Neural cell (in vitro differentiated cells): ENCODE results near the gene SRSF12. TPM values are rescaled to one million over a fixed set of nuclear protein-coding genes. Genes with fewer than 3 reads are reported as not detected.
A peak's percentile ranks its signal among the peaks of the same experiment; 100 is the strongest.

Experiments used
- H2AFZ ChIP-seq: fragments of 200-600, 300-800 bp; sonication (generic), shearing (Covaris generic); 2 replicates; pipeline ENCODE4 v1.6.0; 2014; ENCODE audit warnings: low read depth, mild to moderate bottlenecking, antibody characterized with exemption, low read length, moderate library complexity
- H3F3A ChIP-seq: fragments of 200-600 bp; shearing (Covaris generic); 2 replicates; pipeline ENCODE4 v1.6.1; 2016; ENCODE audit warnings: mild to moderate bottlenecking, moderate library complexity, mixed read lengths, antibody characterized with exemption, low read length; ENCODE audit not compliant: insufficient read depth, poor library complexity, severe bottlenecking
- H3K27ac ChIP-seq: fragments of 200-600, 300-800 bp; sonication (generic), shearing (Covaris generic); 2 replicates; pipeline ENCODE4 v1.5.1; 2014; ENCODE audit warnings: mild to moderate bottlenecking, low read length, moderate library complexity
- H3K27me3 ChIP-seq: fragments of 300-800, 200-600 bp; sonication (generic), shearing (Covaris generic); 2 replicates; pipeline ENCODE4 v1.6.0; 2014; ENCODE audit warnings: mild to moderate bottlenecking, low read depth, low read length, moderate library complexity; ENCODE audit not compliant: insufficient read depth
- H3K36me3 ChIP-seq: fragments of 300-800, 200-600 bp; sonication (generic), shearing (Covaris generic); 2 replicates; pipeline ENCODE4 v1.5.1; 2014; ENCODE audit warnings: mild to moderate bottlenecking, antibody characterized with exemption, low read length, moderate library complexity; ENCODE audit not compliant: insufficient read depth
- H3K4me2 ChIP-seq: fragments of 300-800, 200-600 bp; sonication (generic), shearing (Covaris generic); 2 replicates; pipeline ENCODE4 v1.6.0; 2014; ENCODE audit warnings: mild to moderate bottlenecking, low read length
- H3K4me3 ChIP-seq: fragments of 300-800, 200-600 bp; sonication (generic), shearing (Covaris generic); 2 replicates; pipeline ENCODE4 v1.5.1; 2014; ENCODE audit warnings: mild to moderate bottlenecking, low read length, moderate library complexity
- H3K79me2 ChIP-seq: fragments of 200-600 bp; shearing (Covaris generic); replicated peaks from 2 replicates; pipeline ENCODE4 v1.6.0; 2014; ENCODE audit warnings: mild to moderate bottlenecking, low read length, moderate library complexity; ENCODE audit not compliant: insufficient read depth
- H3K9ac ChIP-seq: fragments of 300-800, 200-600 bp; sonication (generic), shearing (Covaris generic); 2 replicates; pipeline ENCODE4 v1.6.1; 2016; ENCODE audit warnings: mild to moderate bottlenecking, low read length, mixed read lengths
- H3K9me2 ChIP-seq: fragments of 200-600 bp; shearing (Covaris generic); 2 replicates; pipeline ENCODE4 v1.6.1; 2016; ENCODE audit warnings: mild to moderate bottlenecking, low read length, mixed read lengths; ENCODE audit not compliant: insufficient read depth
- H3K9me3 ChIP-seq: fragments of 200-600, 300-800 bp; sonication (generic), shearing (Covaris generic); 2 replicates; pipeline ENCODE4 v1.6.1; 2016; ENCODE audit warnings: mild to moderate bottlenecking, mixed run types, low read length, moderate library complexity, mixed read lengths
- H4K20me1 ChIP-seq: fragments of 200-600 bp; shearing (Covaris generic); 2 replicates; pipeline ENCODE4 v1.6.1; 2016; ENCODE audit warnings: mild to moderate bottlenecking, mixed run types; ENCODE audit not compliant: insufficient read depth
- EP300 ChIP-seq: fragments of 450-650 bp; conservative IDR thresholded peaks from 2 replicates; pipeline ENCODE4 v1.6.1; 2014; ENCODE audit warnings: antibody characterized with exemption, mild to moderate bottlenecking, moderate library complexity; ENCODE audit not compliant: poor library complexity, severe bottlenecking
- EZH2 ChIP-seq: fragments of 200-600, 300-800 bp; shearing (Covaris generic), sonication (generic); IDR thresholded peaks from 2 replicates; pipeline ENCODE4 v1.6.1; 2014; ENCODE audit warnings: antibody characterized with exemption, low read length, borderline replicate concordance, mild to moderate bottlenecking; ENCODE audit not compliant: insufficient read depth, poor library complexity, severe bottlenecking
- MXI1 ChIP-seq: fragments of 450-650 bp; conservative IDR thresholded peaks from 2 replicates; pipeline ENCODE4 v1.6.1; 2014; ENCODE audit warnings: antibody characterized with exemption, mild to moderate bottlenecking; ENCODE audit not compliant: poor library complexity, severe bottlenecking
- POLR2AphosphoS5 ChIP-seq: IDR thresholded peaks from 2 replicates; pipeline ENCODE4 v1.6.1; 2012
- RAD21 ChIP-seq: fragments of 450-650 bp; conservative IDR thresholded peaks from 2 replicates; pipeline ENCODE4 v1.6.1; 2014; ENCODE audit warnings: antibody characterized with exemption, mild to moderate bottlenecking, moderate library complexity
- REST ChIP-seq: IDR thresholded peaks from 2 replicates; pipeline ENCODE4 v1.6.1; 2012; ENCODE audit warnings: borderline replicate concordance
- SMC3 ChIP-seq: fragments of 450-650 bp; conservative IDR thresholded peaks from 2 replicates; pipeline ENCODE4 v1.6.1; 2014; ENCODE audit warnings: antibody characterized with exemption, mild to moderate bottlenecking, moderate library complexity; ENCODE audit not compliant: poor library complexity
- TAF1 ChIP-seq: IDR thresholded peaks from 2 replicates; pipeline ENCODE4 v1.6.1; 2012; ENCODE audit warnings: low read depth
- polyA plus RNA-seq: library from polyadenylated mRNA; depleted of rRNA; stranded (reverse); fragments of >200 nt; gene quantifications from 2 replicates; pipeline ENCODE4 v1.2.3, GENCODE V29; 2014
- TF ChIP-seq, protein P1 (sequence below): fragments of 450-650 bp; IDR thresholded peaks from 2 replicates; pipeline ENCODE4 v1.5.1; 2014; ENCODE audit warnings: antibody characterized with exemption, mild to moderate bottlenecking, moderate library complexity; ENCODE audit not compliant: poor library complexity, severe bottlenecking

SRSF12 gene
- polyA plus RNA-seq, 1 donor from 2014 or later, result 44.0 TPM

GRCh38 chr6:89145956-89146717 lies 28.3 kb upstream of the SRSF12 start, which contains the start of gene PM20D2:
Gene PM20D2 (plus strand): TSS chr6:89146055. CDS start chr6:89146145, 90 bp downstream.
- H3K4me2 ChIP-seq, result peak within 1 kb of the TSS; percentile 70
- H3K79me2 ChIP-seq, result no peaks in the 10 kb centered on the region
- peak; percentile 20 for TF ChIP-seq SMC3
- TF ChIP-seq MXI1, result peak; percentile 71
- no peak for TF ChIP-seq POLR2AphosphoS5
- no peak for TF ChIP-seq RAD21
- H3K9ac ChIP-seq, result peak within 1 kb of the TSS; percentile 68
- no peaks in the 10 kb centered on the region for H3K9me2 ChIP-seq
- H3K9me3 ChIP-seq, result no peaks in the 10 kb centered on the region
- H3K27me3 ChIP-seq, result peaks cover 14% of the 10 kb centered on the region
- H3F3A ChIP-seq, result no peaks in the 10 kb centered on the region
- no peaks in the 10 kb centered on the region for H4K20me1 ChIP-seq
- no peak within 1 kb of the TSS for H3K27ac ChIP-seq
- no peaks in the 10 kb centered on the region for H3K36me3 ChIP-seq
- peak within 1 kb of the TSS; percentile 45 for H2AFZ ChIP-seq
- H3K4me3 ChIP-seq, result peak within 1 kb of the TSS; percentile 85

DNA sequence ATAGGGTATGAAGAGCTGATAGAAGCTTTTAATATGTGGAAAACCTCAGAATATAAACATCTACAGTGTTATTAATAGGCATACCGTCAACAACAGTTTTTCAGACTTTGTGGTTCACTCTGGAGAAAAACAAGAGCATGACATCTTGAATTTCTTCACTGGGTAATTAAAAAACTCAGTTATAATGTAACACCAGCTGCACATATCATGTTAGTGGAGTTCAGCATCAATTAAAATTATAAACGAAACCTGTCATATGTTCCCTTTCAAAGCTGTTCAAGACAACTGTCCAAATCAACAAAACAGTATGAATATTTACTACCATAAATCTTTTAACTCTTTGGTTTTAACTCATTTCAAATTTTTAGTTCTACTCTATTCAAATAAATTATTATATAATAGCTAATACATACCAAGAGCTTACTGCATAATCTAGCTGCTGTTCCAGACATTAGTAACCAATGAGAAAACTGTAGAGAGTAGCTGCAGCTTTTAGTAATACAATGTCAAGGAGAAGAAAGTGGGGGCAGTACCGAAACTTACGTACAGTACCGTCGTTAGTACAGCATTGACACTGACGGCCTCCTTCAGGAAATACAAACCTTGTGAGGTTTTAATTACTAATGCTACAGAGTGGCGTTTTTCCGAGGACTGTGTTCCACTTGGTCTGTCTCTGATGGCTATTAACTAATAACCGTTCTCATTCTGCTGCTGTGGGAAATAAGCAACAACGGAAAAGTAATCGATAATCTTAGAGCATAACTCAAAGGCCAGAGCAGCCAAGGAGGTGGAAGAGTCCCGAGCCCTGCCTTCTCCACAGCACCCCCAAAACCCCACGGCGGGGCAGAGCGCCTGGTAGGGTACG lies 27.5 kb upstream of the SRSF12 start:
- Histone ChIP-seq H4K20me1 (no peaks in the 10 kb centered on the region), H3K27ac (no peak overlapping the region)

More for the DNA sequence above, 27.5 kb upstream of the SRSF12 start:
- peak overlapping the region; percentile 85 for H3K4me3 ChIP-seq
- H3K9me3 ChIP-seq, result no peaks in the 10 kb centered on the region
- TF ChIP-seq TAF1, result no peak
- no peak for TF ChIP-seq POLR2AphosphoS5
- TF ChIP-seq, protein P1, sequence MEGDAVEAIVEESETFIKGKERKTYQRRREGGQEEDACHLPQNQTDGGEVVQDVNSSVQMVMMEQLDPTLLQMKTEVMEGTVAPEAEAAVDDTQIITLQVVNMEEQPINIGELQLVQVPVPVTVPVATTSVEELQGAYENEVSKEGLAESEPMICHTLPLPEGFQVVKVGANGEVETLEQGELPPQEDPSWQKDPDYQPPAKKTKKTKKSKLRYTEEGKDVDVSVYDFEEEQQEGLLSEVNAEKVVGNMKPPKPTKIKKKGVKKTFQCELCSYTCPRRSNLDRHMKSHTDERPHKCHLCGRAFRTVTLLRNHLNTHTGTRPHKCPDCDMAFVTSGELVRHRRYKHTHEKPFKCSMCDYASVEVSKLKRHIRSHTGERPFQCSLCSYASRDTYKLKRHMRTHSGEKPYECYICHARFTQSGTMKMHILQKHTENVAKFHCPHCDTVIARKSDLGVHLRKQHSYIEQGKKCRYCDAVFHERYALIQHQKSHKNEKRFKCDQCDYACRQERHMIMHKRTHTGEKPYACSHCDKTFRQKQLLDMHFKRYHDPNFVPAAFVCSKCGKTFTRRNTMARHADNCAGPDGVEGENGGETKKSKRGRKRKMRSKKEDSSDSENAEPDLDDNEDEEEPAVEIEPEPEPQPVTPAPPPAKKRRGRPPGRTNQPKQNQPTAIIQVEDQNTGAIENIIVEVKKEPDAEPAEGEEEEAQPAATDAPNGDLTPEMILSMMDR, result no peak
- TF ChIP-seq RAD21, result no peak
- no peak for TF ChIP-seq SMC3
- TF ChIP-seq REST, result no peak
- TF ChIP-seq EP300, result no peak
- TF ChIP-seq EZH2, result no peak
- peaks cover 14% of the 10 kb centered on the region for H3K27me3 ChIP-seq
- no peaks in the 10 kb centered on the region for H3K79me2 ChIP-seq
- no peak overlapping the region for H2AFZ ChIP-seq
- no peaks in the 10 kb centered on the region for H3F3A ChIP-seq
- H3K9me2 ChIP-seq, result no peaks in the 10 kb centered on the region
- H3K9ac ChIP-seq, result peak overlapping the region; percentile 68
- H3K4me2 ChIP-seq, result peak overlapping the region; percentile 55
- no peaks in the 10 kb centered on the region for H3K36me3 ChIP-seq
